ENCODE measurements around the gene PPP2R5E. TPM values are rescaled to one million over a fixed set of nuclear protein-coding genes. Genes with fewer than 3 reads are reported as not detected.
"Not testable (repeated sequence)": the region's sequence is repeated elsewhere in the genome, so short reads cannot be mapped to it uniquely, and the experiment has no call there.

Gene PPP2R5E
- total RNA-seq, 2 donors from 2014 or later = 13.9 to 25.5 TPM

GRCh38 chr14:63542231-63542999 lies 762 bp downstream of the PPP2R5E start:
- ATAC-seq (ENCODE audit: insufficient number of reproducible peaks, low FRiP score, low read depth) (no peak), DNase-seq (ENCODE audit: low spot score) (no peak)
- no peaks in the 10 kb centered on the region for H3K27me3 ChIP-seq (replicated peaks; ENCODE audit: insufficient read depth)
- H3K4me1 ChIP-seq (ENCODE audit: control insufficient read depth in 1 of 2, low read depth in 2 of 2) = peaks cover 19 to 24% of the 10 kb centered on the region in 2 donors
- H3K4me3 ChIP-seq = peak overlapping the region; percentile 99
- H3K9me3 ChIP-seq = no peaks in the 10 kb centered on the region
- TF ChIP-seq CTCF (IDR thresholded peaks at IDR 0.05) = no peak
- H3K36me3 ChIP-seq = peaks cover 5% of the 10 kb centered on the region
- H3K27ac ChIP-seq = peak overlapping the region; percentile 88 to 89

GRCh38 chr14:63535918-63536317 lies 7.3 kb downstream of the PPP2R5E start:
- no peak overlapping the region for H3K4me3 ChIP-seq
- no peak overlapping the region for H3K27ac ChIP-seq
- peaks cover 7% of the 10 kb centered on the region for H3K36me3 ChIP-seq
- no peaks in the 10 kb centered on the region for H3K27me3 ChIP-seq (replicated peaks; ENCODE audit: insufficient read depth)
- TF ChIP-seq CTCF (IDR thresholded peaks at IDR 0.05) = no peak
- DNase-seq (ENCODE audit: low spot score) (no peak), ATAC-seq (ENCODE audit: insufficient number of reproducible peaks, low FRiP score, low read depth) (no peak)
- no peaks in the 10 kb centered on the region for H3K9me3 ChIP-seq
- peaks cover 3% of the 10 kb centered on the region in 2 donors for H3K4me1 ChIP-seq (ENCODE audit: control insufficient read depth in 1 of 2, low read depth in 2 of 2)

- H3K27me3 ChIP-seq (replicated peaks; ENCODE audit: insufficient read depth) = no peaks in the 10 kb centered on the region
- peaks cover 8% of the 10 kb centered on the region for H3K36me3 ChIP-seq
- no peaks in the 10 kb centered on the region for H3K9me3 ChIP-seq
- no peak overlapping the region for H3K27ac ChIP-seq
- H3K4me3 ChIP-seq = no peak overlapping the region
- no peaks in the 10 kb centered on the region for H3K4me1 ChIP-seq (ENCODE audit: control insufficient read depth in 1 of 2, low read depth in 2 of 2)
- no peak for TF ChIP-seq CTCF (IDR thresholded peaks at IDR 0.05)
- DNase-seq (ENCODE audit: low spot score) = no peak
- no peak for ATAC-seq (ENCODE audit: insufficient number of reproducible peaks, low FRiP score, low read depth)
These were observed 9.7 kb downstream of the PPP2R5E start for GRCh38 chr14:63533474-63533873.

DNA sequence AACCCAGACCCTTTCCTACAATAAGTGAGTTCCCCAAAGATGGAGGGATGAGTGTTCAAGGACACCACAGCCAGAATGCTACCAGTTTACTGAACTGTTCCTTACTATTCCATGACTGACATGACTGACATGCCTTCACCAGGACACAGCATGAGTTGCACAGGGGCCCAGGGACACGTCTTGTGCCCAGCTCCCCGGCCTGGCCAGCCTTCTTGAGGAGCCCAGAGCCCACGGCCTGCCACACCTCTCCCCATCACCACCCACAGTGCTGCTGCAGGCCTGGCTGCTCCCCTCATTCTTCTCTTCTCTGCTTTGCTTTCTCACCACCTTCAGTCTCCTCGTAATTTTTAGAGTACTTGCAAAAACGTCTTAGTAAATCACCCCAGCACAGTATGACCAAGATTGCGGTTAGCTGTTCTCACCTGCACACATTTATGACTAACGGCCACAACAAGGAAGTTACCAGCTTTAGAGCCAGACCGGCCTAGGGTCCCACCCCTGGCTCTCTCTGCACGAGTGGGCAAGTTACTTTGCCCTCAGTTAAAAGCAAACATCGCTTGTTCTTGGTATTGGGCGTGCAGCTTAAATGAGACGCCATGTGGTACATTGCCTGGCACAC lies 18.5 kb downstream of the PPP2R5E start:
- Histone ChIP-seq H3K9me3 (no peaks in the 10 kb centered on the region), H3K4me1 (ENCODE audit: control insufficient read depth in 1 of 2, low read depth in 2 of 2) (no peaks in the 10 kb centered on the region), H3K27ac (no peak overlapping the region), H3K4me3 (no peak overlapping the region), H3K36me3 (peaks cover 10% of the 10 kb centered on the region), H3K27me3 (replicated peaks; ENCODE audit: insufficient read depth) (no peaks in the 10 kb centered on the region)
- TF ChIP-seq CTCF (IDR thresholded peaks at IDR 0.05) = no peak
- no peak for ATAC-seq (ENCODE audit: insufficient number of reproducible peaks, low FRiP score, low read depth)
- no peak for DNase-seq (ENCODE audit: low spot score)

DNA sequence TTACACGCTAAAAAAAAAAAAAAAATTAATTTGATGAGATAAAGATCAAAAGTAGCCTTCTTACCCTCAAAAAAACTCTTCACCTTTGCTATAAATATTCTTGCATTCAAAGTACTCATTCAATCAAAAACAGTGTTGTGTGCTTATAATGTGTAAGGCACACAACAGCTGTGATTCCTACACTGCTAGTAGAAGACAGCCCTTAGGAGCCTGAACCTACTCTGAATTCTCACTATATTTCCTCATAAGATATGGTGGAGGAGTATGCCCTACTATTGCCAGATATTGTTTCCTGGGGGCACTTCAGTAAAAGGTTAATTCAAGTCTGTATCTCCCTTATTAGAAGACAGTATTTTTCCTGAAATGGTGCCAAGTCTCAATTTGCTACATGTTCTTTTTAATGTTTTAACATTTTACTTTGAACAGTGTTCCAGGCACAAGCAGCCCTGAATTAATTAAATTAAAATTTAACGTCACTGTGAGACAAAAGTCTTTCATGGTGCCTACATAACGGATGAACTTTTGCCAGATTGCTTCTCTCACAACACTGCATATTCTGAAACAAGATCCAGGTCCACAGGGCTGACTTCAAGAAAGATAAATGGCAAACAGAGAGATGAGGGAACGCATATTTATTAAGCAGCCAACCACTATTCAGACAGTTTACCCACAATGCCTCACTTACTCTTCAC lies 19.3 kb downstream of the PPP2R5E start:
- no peaks in the 10 kb centered on the region for H3K9me3 ChIP-seq
- H3K4me3 ChIP-seq = no peak overlapping the region
- H3K27ac ChIP-seq = no peak overlapping the region
- H3K27me3 ChIP-seq (replicated peaks; ENCODE audit: insufficient read depth) = no peaks in the 10 kb centered on the region
- H3K36me3 ChIP-seq = peaks cover 7% of the 10 kb centered on the region
- DNase-seq (ENCODE audit: low spot score) (no peak), ATAC-seq (ENCODE audit: insufficient number of reproducible peaks, low FRiP score, low read depth) (no peak)
- TF ChIP-seq CTCF (IDR thresholded peaks at IDR 0.05) = no peak
- H3K4me1 ChIP-seq (ENCODE audit: control insufficient read depth in 1 of 2, low read depth in 2 of 2) = no peaks in the 10 kb centered on the region

DNA sequence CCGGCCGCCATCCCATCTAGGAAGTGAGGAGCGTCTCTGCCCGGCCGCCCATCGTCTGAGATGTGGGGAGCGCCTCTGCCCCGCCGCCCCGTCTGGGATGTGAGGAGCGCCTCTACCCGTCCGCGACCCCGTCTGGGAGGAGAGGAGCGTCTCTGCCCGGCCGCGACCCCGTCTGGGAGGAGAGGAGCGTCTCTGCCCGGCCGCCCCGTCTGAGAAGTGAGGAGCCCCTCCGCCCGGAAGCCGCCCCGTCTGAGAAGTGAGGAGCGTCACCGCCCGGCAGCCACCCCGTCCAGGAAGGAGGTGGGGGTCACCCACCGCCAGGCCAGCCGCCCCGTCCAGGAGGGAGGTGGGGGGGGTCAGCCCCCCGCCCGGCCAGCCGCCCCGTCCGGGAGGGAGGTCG lies 20.7 kb downstream of the PPP2R5E start:
- H3K9me3 ChIP-seq; H3K36me3 ChIP-seq; H3K27me3 ChIP-seq (replicated peaks; ENCODE audit: insufficient read depth); ATAC-seq (ENCODE audit: insufficient number of reproducible peaks, low FRiP score, low read depth); DNase-seq (ENCODE audit: low spot score); H3K4me3 ChIP-seq; H3K4me1 ChIP-seq (ENCODE audit: control insufficient read depth in 1 of 2, low read depth in 2 of 2); H3K27ac ChIP-seq: not testable (repeated sequence)

Measured in thoracic aorta (tissue), 2 donors.